GM12801 (cell line): ENCODE results near the gene ZAP70.

Source experiments
- TF ChIP-seq, protein P1 (sequence below): IDR thresholded peaks from one replicate; pipeline ENCODE4 v1.5.1; 2011; ENCODE audit warnings: control low read depth; ENCODE audit not compliant: insufficient read length; ENCODE audit errors: extremely low read depth

Gene ZAP70

GRCh38 chr2:97765933-97766332, 52.6 kb downstream of the ZAP70 start:
- TF ChIP-seq, protein P1, sequence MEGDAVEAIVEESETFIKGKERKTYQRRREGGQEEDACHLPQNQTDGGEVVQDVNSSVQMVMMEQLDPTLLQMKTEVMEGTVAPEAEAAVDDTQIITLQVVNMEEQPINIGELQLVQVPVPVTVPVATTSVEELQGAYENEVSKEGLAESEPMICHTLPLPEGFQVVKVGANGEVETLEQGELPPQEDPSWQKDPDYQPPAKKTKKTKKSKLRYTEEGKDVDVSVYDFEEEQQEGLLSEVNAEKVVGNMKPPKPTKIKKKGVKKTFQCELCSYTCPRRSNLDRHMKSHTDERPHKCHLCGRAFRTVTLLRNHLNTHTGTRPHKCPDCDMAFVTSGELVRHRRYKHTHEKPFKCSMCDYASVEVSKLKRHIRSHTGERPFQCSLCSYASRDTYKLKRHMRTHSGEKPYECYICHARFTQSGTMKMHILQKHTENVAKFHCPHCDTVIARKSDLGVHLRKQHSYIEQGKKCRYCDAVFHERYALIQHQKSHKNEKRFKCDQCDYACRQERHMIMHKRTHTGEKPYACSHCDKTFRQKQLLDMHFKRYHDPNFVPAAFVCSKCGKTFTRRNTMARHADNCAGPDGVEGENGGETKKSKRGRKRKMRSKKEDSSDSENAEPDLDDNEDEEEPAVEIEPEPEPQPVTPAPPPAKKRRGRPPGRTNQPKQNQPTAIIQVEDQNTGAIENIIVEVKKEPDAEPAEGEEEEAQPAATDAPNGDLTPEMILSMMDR: no peak

GRCh38 chr2:97766567-97766966, 53.2 kb downstream of the ZAP70 start:
- TF ChIP-seq, protein P1: no peak

DNA sequence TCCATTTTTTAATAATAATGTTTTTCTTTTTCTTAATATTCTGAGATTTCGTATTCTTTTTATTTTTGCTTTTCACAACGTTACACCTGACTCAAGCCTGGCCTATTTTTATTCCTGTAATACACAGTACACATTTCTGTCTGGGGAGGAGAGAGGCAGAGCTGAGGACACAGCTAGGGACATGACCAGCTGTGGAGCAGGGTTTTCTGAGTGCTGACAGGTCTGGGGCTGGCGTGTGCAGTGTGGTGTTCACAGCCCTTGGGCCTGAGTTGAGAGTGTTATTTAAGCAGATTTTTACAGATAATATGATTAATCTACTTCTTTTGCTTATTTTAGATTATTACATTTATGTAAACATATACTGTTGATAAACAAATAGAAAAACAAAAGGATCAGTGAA, 55.9 kb downstream of the ZAP70 start:
- TF ChIP-seq, protein P1: no peak

DNA sequence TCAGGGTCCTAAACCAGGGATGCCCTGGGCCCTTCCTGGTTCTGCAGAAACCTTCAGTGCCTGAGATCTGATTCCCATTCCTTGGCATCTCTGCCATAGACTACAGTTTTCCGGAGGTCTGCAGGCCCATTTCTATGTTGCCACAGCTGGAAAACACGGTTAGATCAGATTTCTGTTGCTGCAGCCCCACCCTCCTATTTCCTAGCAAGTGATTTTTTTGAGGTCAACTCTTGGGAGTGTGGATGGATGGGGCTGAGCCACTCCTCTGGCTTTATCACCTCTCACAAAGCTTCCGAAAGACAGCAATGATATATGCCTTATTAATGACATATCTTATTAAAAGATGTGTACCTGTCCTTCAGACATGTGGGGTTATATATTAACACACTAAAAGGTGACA, 56.3 kb downstream of the ZAP70 start:
- TF ChIP-seq, protein P1: no peak

GRCh38 chr2:97770445-97770844, 57.1 kb downstream of the ZAP70 start:
- TF ChIP-seq, protein P1: no peak

GRCh38 chr2:97774425-97774824, 61.0 kb downstream of the ZAP70 start:
- TF ChIP-seq, protein P1: no peak

GRCh38 chr2:97775074-97775473, 61.7 kb downstream of the ZAP70 start:
- TF ChIP-seq, protein P1: no peak

DNA sequence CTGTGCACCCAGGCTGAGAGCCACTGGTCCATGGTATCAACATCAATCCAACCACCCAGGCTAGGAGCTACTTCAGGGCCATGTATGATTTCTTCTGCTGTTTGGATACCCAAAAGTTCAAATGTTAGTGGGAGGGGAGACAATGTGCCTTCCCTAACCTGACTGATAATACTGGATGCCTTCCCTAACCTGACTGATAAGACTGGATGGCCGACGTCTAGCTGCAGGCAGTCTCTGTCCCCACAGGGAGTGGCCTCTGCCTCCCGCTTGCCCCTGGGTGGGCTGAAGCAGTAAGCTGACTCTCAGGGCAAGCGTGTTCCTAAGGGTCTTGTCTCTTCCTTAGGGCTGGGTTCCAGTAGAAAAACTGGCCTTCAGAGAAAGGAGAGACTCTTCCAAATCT, 65.8 kb downstream of the ZAP70 start:
- TF ChIP-seq, protein P1: no peak
